Measurements from ENCODE around the gene SLC4A5.
"Not testable (repeated sequence)": the region's sequence is repeated elsewhere in the genome, so short reads cannot be mapped to it uniquely, and the experiment has no call there.

The SLC4A5 gene

DNA sequence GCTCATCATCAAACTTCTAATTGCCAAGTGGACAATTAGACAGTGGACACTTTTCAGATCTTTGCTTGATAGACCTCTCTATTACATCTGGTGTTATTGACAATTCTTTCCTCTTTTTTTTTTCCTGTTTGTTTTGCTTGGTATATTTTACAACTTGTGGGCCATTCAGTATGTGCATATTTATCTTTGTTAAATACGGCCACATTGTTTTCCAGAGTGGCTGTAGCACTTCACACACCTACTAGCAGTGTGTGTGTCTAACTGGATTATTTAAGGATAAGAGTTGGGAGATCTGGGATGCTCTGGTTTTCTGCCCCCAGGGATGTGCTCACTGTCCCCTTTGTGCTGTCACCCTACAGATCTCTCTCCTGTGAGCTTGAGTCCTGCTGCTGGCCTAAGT lies 4.1 kb upstream of the SLC4A5 start:
- DNase-seq (ENCODE audit: low spot score): no peak
- TF ChIP-seq, protein P1, sequence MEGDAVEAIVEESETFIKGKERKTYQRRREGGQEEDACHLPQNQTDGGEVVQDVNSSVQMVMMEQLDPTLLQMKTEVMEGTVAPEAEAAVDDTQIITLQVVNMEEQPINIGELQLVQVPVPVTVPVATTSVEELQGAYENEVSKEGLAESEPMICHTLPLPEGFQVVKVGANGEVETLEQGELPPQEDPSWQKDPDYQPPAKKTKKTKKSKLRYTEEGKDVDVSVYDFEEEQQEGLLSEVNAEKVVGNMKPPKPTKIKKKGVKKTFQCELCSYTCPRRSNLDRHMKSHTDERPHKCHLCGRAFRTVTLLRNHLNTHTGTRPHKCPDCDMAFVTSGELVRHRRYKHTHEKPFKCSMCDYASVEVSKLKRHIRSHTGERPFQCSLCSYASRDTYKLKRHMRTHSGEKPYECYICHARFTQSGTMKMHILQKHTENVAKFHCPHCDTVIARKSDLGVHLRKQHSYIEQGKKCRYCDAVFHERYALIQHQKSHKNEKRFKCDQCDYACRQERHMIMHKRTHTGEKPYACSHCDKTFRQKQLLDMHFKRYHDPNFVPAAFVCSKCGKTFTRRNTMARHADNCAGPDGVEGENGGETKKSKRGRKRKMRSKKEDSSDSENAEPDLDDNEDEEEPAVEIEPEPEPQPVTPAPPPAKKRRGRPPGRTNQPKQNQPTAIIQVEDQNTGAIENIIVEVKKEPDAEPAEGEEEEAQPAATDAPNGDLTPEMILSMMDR (IDR thresholded peaks at IDR 0.05): no peak
- H3K4me3 ChIP-seq: no peak overlapping the region
- no peak overlapping the region for H3K27ac ChIP-seq

- DNase-seq (ENCODE audit: low spot score): no peak
- H3K27ac ChIP-seq: no peak overlapping the region
- H3K4me3 ChIP-seq: no peak overlapping the region
- TF ChIP-seq, protein P1 (IDR thresholded peaks at IDR 0.05): no peak
Measured at GRCh38 chr2:74345272-74345943, 2.2 kb upstream of the SLC4A5 start.

GRCh38 chr2:74336227-74336626 lies 7.0 kb downstream of the SLC4A5 start:
- H3K4me3 ChIP-seq; DNase-seq (ENCODE audit: low spot score); H3K27ac ChIP-seq: not testable (repeated sequence)

GRCh38 chr2:74334931-74335333 lies 8.3 kb downstream of the SLC4A5 start:
- TF ChIP-seq, protein P1 (IDR thresholded peaks at IDR 0.05): peak; percentile 85
- H3K4me3 ChIP-seq: no peak overlapping the region
- DNase-seq (ENCODE audit: low spot score): no peak
- no peak overlapping the region for H3K27ac ChIP-seq

- Histone ChIP-seq H3K27ac (no peak overlapping the region), H3K4me3 (no peak overlapping the region)
- TF ChIP-seq, protein P1 (IDR thresholded peaks at IDR 0.05): no peak
- no peak for DNase-seq (ENCODE audit: low spot score)
Measured at GRCh38 chr2:74333896-74334586, 9.2 kb downstream of the SLC4A5 start.

DNA sequence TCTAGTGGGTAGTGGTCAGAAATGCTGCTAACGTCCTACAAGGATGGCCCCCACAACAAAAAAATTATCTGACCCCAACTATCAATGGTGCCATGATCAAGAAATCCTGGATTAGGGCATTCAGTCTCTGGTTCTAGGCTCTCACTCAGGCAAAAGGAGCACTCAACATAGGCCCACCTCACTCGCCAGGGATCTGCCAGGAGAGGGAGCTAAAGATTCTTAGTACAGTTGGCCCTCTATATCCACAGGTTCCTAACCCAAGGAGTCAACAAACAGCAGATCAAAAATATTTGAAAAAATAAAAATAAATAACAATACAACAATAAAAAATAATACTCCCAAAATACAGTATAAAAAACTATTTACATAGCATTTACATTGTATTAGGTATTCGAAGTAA lies 10.0 kb downstream of the SLC4A5 start:
- H3K27ac ChIP-seq: no peak overlapping the region
- no peak overlapping the region for H3K4me3 ChIP-seq
- no peak for DNase-seq (ENCODE audit: low spot score)
- TF ChIP-seq, protein P1 (IDR thresholded peaks at IDR 0.05): no peak

GRCh38 chr2:74332550-74333174 lies 10.6 kb downstream of the SLC4A5 start:
- TF ChIP-seq, protein P1 (IDR thresholded peaks at IDR 0.05): no peak
- DNase-seq (ENCODE audit: low spot score): no peak
- Histone ChIP-seq H3K27ac (no peak overlapping the region), H3K4me3 (no peak overlapping the region)
